D721Med (cell line): ENCODE measurements around the gene VEZF1.

ENCODE experiments used
- DNase-seq: peaks from one replicate; pipeline ENCODE4 v3.0.0; 2011; ENCODE audit warnings: low spot score; ENCODE audit not compliant: insufficient read length
- FAIRE-seq: peaks from 2 replicates; lab custom pipeline; 2011; peaks lifted over from hg19 to GRCh38; lab: Jason Lieb, UNC
- TF ChIP-seq, protein P1 (sequence below): IDR thresholded peaks from 2 replicates; pipeline ENCODE4 v1.5.1; 2012; ENCODE audit warnings: mild to moderate bottlenecking, control low read depth; ENCODE audit not compliant: insufficient read depth; ENCODE audit errors: missing control alignments

The VEZF1 gene

DNA sequence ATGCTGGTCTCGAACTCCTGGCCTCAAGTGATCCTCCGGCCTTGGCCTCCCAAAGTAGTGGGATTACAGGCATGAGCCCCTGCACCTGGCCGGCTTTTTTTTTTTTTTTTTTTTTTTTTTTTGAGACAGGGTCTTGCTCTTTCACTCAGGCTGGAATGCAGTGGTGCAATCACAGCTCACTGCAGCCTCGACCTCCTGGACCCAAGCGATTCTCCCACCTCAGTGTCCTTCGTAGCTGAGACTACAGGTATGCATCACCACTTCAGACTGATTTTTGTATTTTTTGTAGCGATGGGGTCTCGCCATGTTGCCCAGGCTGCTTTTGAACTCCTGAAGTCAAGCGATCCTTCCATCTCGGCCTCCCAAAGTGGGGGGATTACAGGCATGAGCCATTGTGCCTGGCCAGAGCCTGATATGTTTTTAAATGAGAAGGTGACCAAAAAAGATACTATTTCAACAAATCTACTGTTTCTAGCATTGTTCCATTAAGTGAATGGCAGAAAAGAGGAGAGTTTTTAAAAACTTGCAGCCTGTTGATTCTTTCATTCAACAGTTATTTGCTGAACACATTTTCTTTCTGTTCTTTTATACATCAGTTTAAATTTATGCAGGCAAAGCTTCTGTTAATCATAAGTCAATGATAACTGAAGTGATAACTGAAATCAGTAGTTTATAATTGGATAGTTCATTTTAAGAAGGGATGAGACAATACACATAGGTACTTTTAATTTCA lies 22.2 kb upstream of the VEZF1 start:
- FAIRE-seq (no peak), DNase-seq (no peak)
- TF ChIP-seq, protein P1, sequence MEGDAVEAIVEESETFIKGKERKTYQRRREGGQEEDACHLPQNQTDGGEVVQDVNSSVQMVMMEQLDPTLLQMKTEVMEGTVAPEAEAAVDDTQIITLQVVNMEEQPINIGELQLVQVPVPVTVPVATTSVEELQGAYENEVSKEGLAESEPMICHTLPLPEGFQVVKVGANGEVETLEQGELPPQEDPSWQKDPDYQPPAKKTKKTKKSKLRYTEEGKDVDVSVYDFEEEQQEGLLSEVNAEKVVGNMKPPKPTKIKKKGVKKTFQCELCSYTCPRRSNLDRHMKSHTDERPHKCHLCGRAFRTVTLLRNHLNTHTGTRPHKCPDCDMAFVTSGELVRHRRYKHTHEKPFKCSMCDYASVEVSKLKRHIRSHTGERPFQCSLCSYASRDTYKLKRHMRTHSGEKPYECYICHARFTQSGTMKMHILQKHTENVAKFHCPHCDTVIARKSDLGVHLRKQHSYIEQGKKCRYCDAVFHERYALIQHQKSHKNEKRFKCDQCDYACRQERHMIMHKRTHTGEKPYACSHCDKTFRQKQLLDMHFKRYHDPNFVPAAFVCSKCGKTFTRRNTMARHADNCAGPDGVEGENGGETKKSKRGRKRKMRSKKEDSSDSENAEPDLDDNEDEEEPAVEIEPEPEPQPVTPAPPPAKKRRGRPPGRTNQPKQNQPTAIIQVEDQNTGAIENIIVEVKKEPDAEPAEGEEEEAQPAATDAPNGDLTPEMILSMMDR: no peak

DNA sequence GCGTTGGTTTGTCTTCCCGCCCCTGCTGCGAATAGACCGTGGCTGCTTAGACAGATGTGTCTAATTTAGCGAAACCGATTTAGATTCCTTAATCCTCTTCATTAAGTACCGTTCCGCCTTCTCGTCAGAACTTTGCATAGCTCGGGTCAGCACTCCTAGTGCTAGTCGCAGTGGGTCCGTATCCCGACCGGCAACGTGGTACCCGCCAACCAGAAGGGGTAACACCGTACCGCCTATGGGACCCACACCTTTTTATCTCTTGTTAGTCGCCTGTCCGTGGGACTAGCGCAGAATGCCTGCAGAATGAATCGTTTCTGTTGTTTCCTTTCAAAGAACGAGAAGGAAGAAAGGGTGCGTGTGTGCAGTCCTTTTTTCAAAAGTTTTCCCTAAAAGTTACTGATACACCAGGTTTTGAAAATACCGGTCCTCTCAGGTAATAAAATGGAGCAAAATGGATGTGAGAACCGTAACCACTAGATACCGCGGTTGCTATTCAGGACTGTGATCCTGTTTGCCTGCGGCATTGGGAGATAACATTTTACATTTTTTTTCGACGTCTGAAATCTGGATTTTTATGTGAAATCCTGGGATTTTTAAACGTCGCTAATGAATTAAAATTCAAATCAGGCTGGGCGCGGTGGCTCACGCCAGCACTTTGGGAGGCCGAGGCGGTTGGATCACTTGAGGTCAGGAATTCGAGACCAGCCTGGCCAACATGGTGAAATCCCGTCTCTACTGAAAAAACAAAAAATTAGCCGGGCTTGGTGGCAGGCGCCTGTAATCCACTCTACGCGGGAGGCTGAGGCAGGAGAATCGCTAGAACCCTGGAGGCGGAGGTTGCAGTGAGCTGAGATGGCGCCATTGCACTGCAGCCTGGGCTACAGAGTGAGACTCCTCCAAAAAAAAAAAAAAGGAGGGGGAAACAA lies 20.0 kb upstream of the VEZF1 start:
- FAIRE-seq: no peak
- TF ChIP-seq, protein P1: no peak
- DNase-seq: no peak

DNA sequence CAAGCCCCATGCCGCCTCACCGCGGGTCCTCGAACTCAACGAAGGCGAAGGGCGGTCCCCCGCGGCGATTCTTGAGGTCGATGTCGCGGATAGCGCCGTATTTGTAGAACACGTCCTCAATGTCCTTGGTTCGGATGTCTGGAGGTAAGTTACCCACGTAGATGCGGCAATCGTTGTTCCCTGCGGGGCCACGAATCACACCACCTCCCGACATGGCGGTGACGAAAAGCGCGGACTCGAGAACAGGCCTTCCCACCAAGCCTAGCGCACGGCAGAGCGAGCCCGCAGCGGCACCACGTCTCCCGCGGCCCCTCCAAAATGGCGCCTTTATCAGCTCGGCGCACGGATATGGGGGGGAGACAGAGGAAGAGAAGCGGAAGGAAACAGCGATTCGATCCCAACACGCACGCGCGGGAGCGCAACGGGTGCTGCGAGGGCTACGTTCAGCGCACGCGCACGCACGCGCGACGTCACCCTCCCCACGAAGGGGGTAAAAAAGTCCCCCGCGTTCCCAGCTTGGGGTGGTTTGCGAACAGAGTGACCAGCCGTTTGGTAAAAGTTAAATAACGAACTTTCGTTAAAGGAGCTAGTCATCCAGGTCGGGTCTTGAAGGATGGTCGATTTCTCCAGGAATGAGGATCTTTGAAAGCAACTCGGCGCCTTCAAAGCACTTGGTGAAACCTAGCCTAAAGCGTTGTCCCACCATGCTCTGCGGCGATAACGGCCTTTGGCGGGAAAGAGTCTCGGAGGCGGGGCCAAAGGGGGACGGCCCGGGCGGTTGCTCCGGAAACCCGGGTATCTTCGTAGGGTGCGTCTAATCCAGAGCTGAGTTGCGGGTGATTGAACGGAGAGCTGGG lies 19.1 kb upstream of the VEZF1 start, which contains the start of gene SRSF1:
TSS of gene SRSF1 (minus strand) at position 323 of the 857 bp plus-strand sequence. CDS start at position 214, 109 bp downstream.
- TF ChIP-seq, protein P1: no peak
- FAIRE-seq (no peak), DNase-seq (peak; percentile 70)

DNA sequence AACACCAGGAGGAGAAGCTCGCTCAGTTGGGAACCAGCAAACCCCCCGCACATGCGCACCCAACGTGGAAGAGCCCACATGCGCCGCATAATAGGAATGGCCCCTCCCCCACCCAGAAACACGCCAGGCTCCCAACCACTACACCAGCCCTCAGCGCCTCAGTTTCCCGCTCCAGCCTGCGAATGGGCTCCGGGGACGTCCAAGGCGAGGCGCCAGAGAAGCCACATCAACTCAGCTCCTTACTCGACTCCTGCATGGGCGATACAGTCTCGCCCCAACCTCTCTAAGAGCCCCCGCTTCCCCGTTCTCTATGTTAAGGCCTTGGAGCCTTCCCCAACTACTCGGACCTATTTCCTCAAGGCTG lies 18.5 kb upstream of the VEZF1 start:
- TF ChIP-seq, protein P1: no peak
- no peak for FAIRE-seq
- DNase-seq: no peak

DNA sequence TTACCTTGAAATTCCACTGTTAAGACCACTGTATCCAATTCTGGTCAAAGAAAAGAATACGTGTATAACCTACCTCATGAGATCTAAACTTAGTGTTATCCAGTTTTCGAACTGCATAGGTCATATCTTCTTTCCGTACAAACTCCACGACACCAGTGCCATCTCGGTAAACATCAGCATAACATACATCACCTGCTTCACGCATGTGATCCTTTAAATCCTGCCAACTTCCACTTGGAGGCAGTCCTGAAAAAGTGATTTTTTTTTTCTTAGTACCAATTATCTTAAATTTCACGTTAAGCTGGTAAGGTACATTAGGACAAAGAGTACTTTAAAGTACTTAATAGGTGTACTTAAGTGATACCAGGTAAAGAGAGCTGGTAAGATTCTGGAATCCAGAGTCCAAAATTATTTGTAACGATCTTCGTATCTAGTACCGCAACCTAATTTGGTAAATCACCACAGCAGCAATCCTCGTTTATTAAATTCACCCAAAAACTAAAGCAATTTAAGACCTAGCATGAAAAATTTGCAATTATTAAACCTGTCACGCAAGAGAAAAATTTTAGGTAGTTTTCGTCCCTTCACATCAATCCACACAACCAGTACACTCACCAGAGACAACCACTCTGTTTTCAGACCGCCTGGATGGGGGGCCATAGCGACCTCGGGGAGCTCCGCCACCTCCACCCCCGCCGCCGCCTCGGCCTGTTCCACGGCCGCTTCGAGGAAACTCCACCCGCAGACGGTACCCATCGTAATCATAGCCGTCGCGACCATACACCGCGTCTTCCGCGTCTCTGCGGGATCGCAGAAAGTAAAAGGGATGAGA lies 17.9 kb upstream of the VEZF1 start:
- TF ChIP-seq, protein P1: no peak
- DNase-seq (no peak), FAIRE-seq (no peak)
